OCI-LY1 (cell line): Measurements from ENCODE around the gene CPTP.

Experiments
- EZH2 ChIP-seq: fragments of 200-600 bp; sonication (generic), shearing (Covaris generic); IDR thresholded peaks from 2 replicates; pipeline ENCODE4 v1.8.0; 2017; ENCODE audit warnings: borderline replicate concordance, mixed run types, mild to moderate bottlenecking, antibody characterized with exemption, low read length, moderate library complexity, mixed read lengths
- TF ChIP-seq, protein P1 (sequence below): fragments of 200-600 bp; sonication (generic), shearing (Covaris generic); IDR thresholded peaks from 2 replicates; pipeline ENCODE4 v1.5.1; 2017; ENCODE audit warnings: mild to moderate bottlenecking, antibody characterized with exemption, low read length, moderate library complexity, mixed read lengths

DNA sequence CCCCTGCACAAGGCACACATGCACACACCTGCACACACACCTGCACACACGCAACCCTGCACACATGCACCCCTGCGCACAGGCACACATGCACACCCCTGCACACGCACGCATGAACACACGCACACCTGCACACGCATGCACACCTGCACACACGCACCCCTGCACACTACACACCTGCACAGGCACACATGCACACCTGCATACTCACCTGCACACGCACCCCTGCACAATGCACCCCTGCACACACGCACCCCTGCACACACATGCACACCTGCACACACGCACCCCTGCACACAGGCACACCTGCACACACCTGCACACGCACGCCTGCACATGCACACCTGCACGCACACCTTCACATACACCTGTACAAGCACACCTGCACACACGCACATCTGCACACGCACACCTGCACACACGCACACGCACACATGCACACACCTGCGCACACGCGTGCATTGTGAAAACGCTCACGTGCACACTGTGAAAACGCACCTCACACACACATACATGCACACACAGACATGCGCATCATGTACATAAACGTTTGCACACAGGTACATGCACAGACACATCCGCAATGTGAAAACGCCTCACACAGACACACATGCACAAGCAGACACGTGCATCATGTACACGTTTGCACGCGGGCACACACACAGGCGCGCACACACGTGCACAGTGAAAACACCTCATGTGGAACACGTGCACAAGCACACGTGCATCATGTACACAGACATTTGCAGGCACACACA is 16.4 kb downstream of the CPTP start:
- TF ChIP-seq, protein P1, sequence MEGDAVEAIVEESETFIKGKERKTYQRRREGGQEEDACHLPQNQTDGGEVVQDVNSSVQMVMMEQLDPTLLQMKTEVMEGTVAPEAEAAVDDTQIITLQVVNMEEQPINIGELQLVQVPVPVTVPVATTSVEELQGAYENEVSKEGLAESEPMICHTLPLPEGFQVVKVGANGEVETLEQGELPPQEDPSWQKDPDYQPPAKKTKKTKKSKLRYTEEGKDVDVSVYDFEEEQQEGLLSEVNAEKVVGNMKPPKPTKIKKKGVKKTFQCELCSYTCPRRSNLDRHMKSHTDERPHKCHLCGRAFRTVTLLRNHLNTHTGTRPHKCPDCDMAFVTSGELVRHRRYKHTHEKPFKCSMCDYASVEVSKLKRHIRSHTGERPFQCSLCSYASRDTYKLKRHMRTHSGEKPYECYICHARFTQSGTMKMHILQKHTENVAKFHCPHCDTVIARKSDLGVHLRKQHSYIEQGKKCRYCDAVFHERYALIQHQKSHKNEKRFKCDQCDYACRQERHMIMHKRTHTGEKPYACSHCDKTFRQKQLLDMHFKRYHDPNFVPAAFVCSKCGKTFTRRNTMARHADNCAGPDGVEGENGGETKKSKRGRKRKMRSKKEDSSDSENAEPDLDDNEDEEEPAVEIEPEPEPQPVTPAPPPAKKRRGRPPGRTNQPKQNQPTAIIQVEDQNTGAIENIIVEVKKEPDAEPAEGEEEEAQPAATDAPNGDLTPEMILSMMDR: no peak
- TF ChIP-seq EZH2: no peak
